OCI-LY3 (cell line): ENCODE data around the gene RHBDD2.

Experiments
- CTCF ChIP-seq: fragments of 200-600, 300-600 bp; sonication (generic); IDR thresholded peaks from 2 replicates; pipeline ENCODE4 v1.5.1; 2014; ENCODE audit warnings: antibody characterized with exemption, low read length, low read depth
- EZH2phosphoT487 ChIP-seq: fragments of 200-600 bp; shearing (Covaris generic); IDR thresholded peaks from 2 replicates; pipeline ENCODE4 v1.6.1; 2018; ENCODE audit warnings: antibody characterized with exemption, mixed run types, low read depth

GRCh38 chr7:75916259-75916658 is 37.4 kb downstream of the RHBDD2 start:
- TF ChIP-seq CTCF: no peak
- no peak for TF ChIP-seq EZH2phosphoT487
